ENCODE data around the gene SSUH2.

Gene SSUH2

DNA sequence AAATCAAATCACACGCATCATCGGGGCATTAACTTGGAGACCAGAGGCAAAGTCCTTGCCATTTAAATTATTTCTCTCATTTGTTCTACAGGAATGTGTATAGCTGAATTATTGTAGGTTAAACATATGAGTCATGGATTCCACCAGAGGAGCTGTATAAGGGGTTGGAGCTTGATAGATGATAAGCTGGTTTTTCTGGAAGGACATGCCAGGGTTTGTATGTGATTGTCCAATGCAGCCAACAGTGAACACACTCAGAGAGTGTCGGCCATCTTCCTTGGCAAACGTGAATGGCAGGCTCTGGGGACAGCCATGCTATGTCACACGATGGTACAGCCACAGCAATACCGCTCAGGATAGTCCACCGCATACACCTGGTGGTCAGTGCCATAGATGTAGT is 25.1 kb downstream of the SSUH2 start:
- no peaks in the 10 kb centered on the region for H3K36me3 Mint-ChIP-seq (ENCODE audit: low read depth)
- H3K4me1 Mint-ChIP-seq (ENCODE audit: low read depth), result no peaks in the 10 kb centered on the region
- H3K4me3 Mint-ChIP-seq, result no peak overlapping the region
- no peak for DNase-seq
- peaks cover 14% of the 10 kb centered on the region for H3K27me3 Mint-ChIP-seq
- peaks cover 5% of the 10 kb centered on the region for H3K9me3 Mint-ChIP-seq
- H3K27ac Mint-ChIP-seq, result no peak overlapping the region

DNA sequence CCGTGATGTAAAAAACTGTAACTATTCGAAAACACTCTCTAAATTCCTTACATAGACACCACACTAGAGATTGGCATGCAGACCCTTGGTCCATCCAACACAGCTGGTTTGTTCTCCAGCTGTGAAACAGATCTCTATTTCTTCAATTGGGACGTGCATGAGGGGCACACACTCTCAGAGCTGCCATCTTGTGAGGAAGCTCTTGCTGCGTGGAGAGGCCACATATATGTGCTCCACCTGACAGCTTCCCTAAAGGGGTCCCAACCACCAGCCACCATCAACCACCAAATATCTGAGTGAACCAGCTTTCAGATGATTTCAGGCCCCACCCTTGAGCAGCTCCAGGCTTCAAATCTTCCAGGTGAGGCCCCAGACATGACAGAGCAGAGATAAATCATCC is 25.6 kb downstream of the SSUH2 start:
- Mint-ChIP-seq H3K27me3 (peaks cover 12% of the 10 kb centered on the region), H3K4me1 (ENCODE audit: low read depth) (no peaks in the 10 kb centered on the region), H3K9me3 (peaks cover 5% of the 10 kb centered on the region), H3K4me3 (no peak overlapping the region), H3K36me3 (ENCODE audit: low read depth) (no peaks in the 10 kb centered on the region), H3K27ac (no peak overlapping the region)
- DNase-seq, result no peak

DNA sequence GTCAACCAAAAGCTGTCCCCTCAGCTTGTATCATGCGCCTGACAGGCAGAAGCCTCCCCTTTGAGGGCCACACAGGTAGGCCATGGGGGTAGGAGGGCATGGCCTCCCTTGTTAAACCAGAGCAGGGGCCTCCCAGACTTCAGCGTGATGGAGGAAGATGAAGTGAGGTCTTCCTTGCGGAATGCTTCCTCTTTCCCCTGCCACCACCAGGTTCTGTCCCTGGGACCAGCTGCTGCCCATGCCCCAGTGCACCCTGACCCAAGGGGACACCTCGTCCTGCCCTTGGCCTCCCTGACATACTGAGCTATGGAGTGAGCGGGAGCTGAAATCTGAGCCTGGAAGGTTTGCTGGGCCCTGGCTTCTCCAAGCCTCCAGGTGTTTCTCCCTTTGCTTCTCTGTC is 26.7 kb downstream of the SSUH2 start:
- no peaks in the 10 kb centered on the region for H3K4me1 Mint-ChIP-seq (ENCODE audit: low read depth)
- H3K9me3 Mint-ChIP-seq, result peaks cover 5% of the 10 kb centered on the region
- H3K27me3 Mint-ChIP-seq, result peaks cover 4% of the 10 kb centered on the region
- no peak for DNase-seq
- no peak overlapping the region for H3K27ac Mint-ChIP-seq
- no peaks in the 10 kb centered on the region for H3K36me3 Mint-ChIP-seq (ENCODE audit: low read depth)
- no peak overlapping the region for H3K4me3 Mint-ChIP-seq

DNA sequence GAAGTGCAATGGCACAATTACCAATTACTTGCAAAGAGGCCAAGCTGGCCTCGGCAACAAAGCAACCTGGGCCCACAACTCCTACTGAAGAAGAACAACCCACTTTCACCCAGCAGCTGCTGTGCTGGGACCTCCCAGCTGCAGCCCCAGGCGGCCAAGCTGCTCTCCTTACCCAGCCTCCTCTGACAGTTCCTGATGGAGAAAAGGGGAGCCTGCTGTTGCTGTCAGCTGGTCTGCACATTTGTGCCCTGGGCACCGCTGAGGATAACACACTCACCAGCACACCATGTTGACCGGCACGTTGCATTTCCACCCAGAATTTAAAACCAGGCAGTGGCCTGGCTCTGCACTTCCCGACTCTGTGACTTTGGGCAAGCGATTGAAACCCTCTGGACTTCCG is 33.6 kb downstream of the SSUH2 start:
- no peaks in the 10 kb centered on the region for H3K9me3 Mint-ChIP-seq
- peaks cover 2% of the 10 kb centered on the region for H3K27me3 Mint-ChIP-seq
- H3K27ac Mint-ChIP-seq, result no peak overlapping the region
- no peaks in the 10 kb centered on the region for H3K4me1 Mint-ChIP-seq (ENCODE audit: low read depth)
- no peak for DNase-seq
- no peaks in the 10 kb centered on the region for H3K36me3 Mint-ChIP-seq (ENCODE audit: low read depth)
- no peak overlapping the region for H3K4me3 Mint-ChIP-seq

DNA sequence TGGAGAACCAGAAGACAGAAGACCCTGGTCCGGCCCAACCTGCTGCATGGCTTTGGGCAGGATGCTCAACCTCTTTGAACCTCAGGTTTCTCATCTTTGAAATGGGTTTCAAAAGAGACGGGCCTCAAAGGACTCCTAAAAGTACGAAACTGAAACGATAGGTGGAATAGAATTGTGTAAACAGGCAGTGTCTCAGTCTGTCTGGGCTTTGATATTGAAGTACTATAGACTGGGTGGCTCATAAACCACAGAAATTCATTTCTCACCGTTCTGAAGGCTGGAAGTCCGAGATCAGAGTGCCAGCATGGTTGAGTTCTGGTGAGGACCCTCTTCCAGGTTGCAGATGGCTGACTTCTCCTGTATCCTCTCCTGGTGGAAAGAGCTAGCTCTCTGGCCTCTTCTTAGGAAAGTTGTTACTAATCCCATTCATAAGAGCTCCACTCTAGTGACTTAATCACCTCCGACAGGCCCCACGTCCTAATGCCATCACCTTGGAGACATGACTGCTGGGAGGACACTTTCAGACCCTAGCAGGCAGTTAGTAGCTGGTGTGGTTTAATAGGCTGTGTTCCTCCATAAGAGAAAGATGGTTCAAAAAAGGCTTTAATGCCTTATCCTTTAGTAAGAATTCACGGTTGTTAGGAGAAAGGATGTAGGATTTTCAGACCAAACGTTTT is 35.7 kb downstream of the SSUH2 start:
- Mint-ChIP-seq H3K4me1 (ENCODE audit: low read depth) (no peaks in the 10 kb centered on the region), H3K9me3 (no peaks in the 10 kb centered on the region), H3K4me3 (no peak overlapping the region), H3K27ac (no peak overlapping the region), H3K36me3 (ENCODE audit: low read depth) (no peaks in the 10 kb centered on the region), H3K27me3 (peaks cover 2% of the 10 kb centered on the region)
- no peak for DNase-seq

DNA sequence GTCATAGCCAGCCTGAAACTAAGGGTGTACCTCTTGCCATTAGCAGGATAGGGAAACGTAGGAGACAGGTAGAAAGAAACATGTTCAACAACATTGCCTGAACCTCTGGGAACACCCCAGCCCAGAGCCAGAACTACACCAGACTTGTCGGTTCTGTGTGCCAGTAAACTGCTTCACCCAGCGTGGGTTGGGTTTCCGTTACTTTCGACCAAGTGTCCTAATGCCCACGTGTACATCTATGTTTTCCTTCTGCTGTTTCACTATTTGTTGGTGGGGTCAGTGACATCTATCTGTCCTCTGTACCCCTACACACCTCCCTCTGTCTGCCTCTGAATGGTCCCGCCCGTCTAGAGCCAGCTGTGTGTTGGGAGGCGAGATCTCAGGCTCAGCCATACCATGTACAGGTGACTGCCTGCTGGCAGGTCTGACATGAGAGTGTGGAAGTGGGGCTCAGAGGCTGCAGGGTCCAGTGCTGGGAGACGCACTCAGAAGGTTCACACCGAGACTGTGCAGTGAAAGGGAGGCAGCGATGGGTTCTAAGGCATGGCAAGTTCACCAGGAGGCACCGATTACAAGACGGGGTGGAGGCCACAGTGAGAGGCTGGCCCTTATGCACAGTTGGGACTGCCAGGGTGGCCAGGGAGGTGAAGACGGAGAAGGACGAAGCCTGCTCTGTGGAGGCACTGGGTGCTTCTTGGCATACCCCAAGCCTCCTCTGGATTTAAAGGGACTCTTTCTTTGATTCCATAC is 36.4 kb downstream of the SSUH2 start:
- Mint-ChIP-seq H3K4me1 (ENCODE audit: low read depth) (no peaks in the 10 kb centered on the region), H3K27ac (no peak overlapping the region), H3K4me3 (no peak overlapping the region), H3K9me3 (no peaks in the 10 kb centered on the region), H3K27me3 (peaks cover 2% of the 10 kb centered on the region), H3K36me3 (ENCODE audit: low read depth) (no peaks in the 10 kb centered on the region)
- DNase-seq, result no peak

DNA sequence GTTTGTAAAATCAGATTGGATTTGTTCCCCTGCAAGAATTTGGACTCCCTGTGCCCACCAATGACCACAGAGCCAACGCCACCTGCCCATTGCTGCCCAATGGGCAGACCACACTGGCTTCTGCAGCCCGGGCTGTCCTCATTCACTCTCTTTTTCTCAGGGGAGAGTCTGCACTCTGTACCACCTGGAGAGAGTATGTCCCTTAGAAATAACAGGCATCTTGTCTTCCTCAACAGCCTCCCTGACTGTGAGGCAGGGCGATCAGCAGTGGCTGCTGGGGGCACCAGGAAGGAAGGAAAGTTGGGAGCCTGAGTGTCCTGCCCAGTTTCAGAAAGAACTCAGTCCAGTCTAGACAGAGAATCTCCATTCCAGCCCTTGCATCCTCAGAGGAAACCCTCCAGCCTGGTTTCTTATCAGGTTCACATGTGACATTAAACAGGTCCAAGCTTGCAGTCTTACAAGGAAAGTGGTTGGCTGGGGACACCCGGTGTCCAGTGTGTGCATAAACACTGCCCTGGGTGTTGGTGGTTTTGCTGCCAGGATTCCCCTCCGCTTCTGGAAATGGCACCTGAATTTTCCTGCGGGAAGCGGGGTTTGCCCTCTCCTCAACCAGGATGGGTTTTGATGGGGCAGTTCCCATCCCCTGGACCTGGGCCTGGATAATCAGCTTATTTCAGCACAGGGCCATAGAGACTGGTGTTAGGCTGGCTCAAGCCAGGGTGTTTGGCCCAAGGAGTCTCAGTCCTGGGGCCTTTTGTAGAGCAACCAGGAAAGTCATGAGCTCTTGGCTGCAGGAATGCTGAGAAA is 37.2 kb downstream of the SSUH2 start:
- Mint-ChIP-seq H3K9me3 (no peaks in the 10 kb centered on the region), H3K27me3 (peaks cover 6% of the 10 kb centered on the region), H3K27ac (no peak overlapping the region), H3K4me3 (no peak overlapping the region), H3K36me3 (ENCODE audit: low read depth) (no peaks in the 10 kb centered on the region), H3K4me1 (ENCODE audit: low read depth) (no peaks in the 10 kb centered on the region)
- DNase-seq, result no peak

DNA sequence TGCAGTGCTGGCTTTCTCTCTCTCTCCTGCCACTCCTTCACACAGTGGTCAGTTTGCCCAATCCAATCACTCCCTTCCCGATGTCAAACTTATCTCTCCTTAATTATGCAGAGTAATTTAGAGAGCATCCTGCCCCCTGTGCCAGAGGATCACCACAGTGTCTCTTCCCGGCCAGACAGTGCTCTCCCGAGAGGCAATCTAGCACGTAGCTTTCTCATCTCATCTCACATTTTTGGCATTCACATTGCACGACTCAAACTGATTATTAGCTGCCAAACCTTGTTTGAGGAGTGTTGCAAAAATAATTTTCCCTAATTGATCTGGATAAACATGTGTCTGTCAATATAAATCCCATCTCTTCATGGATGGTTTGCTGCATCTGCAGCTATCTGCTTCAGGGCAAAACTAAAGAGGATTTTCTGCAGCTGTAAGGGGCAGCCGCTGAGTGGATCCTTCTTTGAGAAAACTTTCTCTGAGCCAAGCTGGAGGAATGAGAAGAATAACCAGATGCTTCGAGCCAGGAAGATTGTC is 37.8 kb downstream of the SSUH2 start:
- Mint-ChIP-seq H3K27ac (no peak overlapping the region), H3K4me3 (no peak overlapping the region), H3K9me3 (no peaks in the 10 kb centered on the region), H3K4me1 (ENCODE audit: low read depth) (no peaks in the 10 kb centered on the region), H3K27me3 (peaks cover 6% of the 10 kb centered on the region), H3K36me3 (ENCODE audit: low read depth) (no peaks in the 10 kb centered on the region)
- DNase-seq, result no peak

DNA sequence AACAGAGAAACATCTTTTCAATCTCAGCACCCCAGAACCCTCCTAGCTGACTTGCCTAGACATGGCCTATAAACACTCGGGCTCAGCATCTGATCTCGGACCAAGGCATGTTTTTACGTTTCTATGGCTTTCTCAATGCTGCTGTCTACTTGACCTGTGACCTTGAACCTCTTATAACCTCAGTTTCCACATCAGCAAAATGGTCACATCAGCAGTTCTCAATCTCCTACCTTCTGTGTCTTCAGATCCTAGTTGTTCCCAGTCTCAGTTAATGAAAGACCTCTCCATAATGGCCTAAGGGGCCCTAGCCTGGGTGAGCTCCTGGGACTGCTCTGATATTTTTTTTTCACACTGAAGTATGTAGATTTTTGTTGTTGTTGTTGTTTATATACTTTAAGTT is 39.6 kb downstream of the SSUH2 start:
- Mint-ChIP-seq H3K4me1 (ENCODE audit: low read depth) (no peaks in the 10 kb centered on the region), H3K4me3 (no peak overlapping the region), H3K9me3 (no peaks in the 10 kb centered on the region), H3K36me3 (ENCODE audit: low read depth) (no peaks in the 10 kb centered on the region), H3K27me3 (peaks cover 6% of the 10 kb centered on the region), H3K27ac (no peak overlapping the region)
- no peak for DNase-seq

DNA sequence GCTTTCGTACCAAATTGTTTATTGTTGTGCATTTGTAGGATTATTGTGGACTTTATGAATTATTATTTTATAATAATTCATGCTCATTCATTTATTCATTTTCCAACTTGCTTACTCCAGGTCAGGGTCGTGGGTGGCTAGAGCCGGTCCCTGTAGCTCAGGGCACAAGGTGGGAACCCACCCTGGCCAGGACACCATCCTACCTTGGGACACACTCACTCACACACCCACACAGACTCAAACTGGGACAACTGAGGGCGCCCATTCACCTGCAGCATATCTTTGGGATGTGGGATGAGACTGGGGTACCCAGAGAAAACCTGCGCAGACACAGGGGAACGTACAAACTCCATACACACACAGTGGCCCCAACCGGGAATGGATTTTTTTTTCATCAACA is 40.6 kb downstream of the SSUH2 start:
- Mint-ChIP-seq H3K9me3 (no peaks in the 10 kb centered on the region), H3K4me3 (no peak overlapping the region), H3K4me1 (ENCODE audit: low read depth) (no peaks in the 10 kb centered on the region), H3K27ac (no peak overlapping the region), H3K27me3 (peaks cover 6% of the 10 kb centered on the region), H3K36me3 (ENCODE audit: low read depth) (no peaks in the 10 kb centered on the region)
- no peak for DNase-seq

DNA sequence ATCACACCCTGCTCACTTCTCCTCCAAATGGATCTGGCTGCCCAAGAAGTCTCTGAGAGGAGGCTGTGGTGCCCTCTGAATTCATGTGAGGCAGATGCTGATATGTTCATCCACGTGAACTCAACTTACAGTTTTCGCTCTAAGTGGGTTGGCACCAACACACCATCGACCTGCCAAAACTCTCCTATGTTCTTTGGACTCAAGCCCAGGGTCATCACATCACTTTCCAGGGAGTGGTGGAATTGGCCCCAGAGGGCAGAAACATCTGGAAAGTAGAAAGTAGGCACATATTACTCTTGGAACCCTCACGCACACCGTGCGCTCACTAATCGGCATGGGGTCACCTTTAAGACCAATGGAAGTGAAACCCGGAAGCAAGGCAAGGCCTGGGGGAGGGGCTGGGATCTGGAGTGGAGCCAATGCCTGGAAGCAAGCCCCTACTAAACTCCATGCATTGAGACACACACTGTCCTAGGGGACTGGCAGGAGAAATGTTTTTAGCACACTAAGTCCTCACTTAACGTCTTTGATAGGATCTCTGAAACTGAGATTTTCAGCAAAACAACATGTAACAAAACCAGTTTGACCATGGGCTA is 41.4 kb downstream of the SSUH2 start:
- Mint-ChIP-seq H3K27me3 (peaks cover 4% of the 10 kb centered on the region), H3K4me3 (no peak overlapping the region), H3K36me3 (ENCODE audit: low read depth) (no peaks in the 10 kb centered on the region), H3K9me3 (no peaks in the 10 kb centered on the region), H3K27ac (no peak overlapping the region), H3K4me1 (ENCODE audit: low read depth) (no peaks in the 10 kb centered on the region)
- DNase-seq, result no peak

DNA sequence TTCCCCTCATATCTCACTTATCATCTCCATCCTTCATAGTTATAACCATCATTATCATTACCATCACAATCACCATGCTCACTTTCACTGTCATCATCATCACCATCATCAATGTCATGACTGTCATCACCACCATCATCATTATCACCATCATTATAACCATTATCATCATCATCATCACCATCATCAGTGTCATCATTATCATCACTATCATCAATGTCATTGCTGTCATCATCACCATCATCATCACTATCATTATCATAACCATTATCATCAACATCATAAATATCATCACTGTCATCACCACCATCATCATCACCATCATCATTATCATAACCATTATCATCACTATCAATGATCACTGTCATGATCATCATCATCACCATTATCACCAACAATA is 44.1 kb downstream of the SSUH2 start:
- Mint-ChIP-seq H3K27ac (no peak overlapping the region), H3K27me3 (peaks cover 4% of the 10 kb centered on the region), H3K4me1 (ENCODE audit: low read depth) (no peaks in the 10 kb centered on the region), H3K4me3 (no peak overlapping the region), H3K9me3 (no peaks in the 10 kb centered on the region), H3K36me3 (ENCODE audit: low read depth) (no peaks in the 10 kb centered on the region)
- no peak for DNase-seq

DNA sequence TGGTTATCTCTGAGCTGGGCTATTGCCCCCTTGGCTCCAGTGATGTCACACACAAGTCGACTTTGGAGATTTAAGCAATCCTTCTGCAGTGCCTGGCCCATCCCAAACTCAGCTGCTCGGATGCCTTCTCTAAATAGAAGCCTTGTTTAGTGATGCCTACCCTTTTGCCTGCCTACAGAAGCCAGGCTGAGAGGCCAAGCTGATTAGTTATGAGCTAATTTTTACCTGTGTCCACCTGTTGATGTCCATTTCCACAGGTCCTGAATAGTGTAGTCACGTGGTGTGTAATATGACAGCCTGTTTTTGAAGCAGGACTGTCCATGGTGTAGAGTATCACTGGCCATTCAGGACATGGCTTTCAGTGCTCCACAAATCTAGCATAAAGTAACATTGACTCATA is 45.5 kb downstream of the SSUH2 start:
- no peak overlapping the region for H3K27ac Mint-ChIP-seq
- H3K27me3 Mint-ChIP-seq, result peaks cover 4% of the 10 kb centered on the region
- DNase-seq, result no peak
- no peaks in the 10 kb centered on the region for H3K36me3 Mint-ChIP-seq (ENCODE audit: low read depth)
- no peak overlapping the region for H3K4me3 Mint-ChIP-seq
- no peaks in the 10 kb centered on the region for H3K9me3 Mint-ChIP-seq
- no peaks in the 10 kb centered on the region for H3K4me1 Mint-ChIP-seq (ENCODE audit: low read depth)

DNA sequence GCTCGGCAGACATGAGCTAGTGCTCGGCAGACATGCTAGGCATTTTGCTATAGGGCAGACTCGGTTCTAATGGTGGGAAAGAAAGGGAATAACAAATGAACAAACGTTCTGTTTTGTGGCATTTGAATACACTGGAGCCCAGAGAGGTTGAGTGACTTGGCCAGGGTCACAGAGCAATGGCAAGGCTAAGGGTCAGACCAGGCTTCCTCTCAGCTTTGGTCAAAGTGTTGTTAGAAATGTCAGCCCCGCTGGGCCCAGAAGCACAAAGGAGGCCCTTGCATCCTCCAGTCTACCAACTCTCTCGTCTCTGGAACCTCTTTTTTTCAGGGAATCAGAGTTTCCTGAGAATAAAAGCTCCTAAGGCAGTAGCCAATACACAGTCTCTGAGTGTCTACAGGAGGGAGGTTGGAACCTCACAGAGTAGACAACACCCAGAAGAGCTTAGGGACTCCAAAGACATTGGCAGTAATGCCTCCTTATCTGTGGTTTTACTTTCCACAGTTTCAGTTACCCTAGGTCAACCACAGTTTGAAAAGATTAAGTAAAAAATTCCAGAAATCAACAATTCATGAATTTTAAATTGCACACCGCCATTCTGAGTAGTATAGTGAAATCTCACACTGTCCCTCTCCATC is 47.3 kb downstream of the SSUH2 start:
- Mint-ChIP-seq H3K9me3 (no peaks in the 10 kb centered on the region), H3K27ac (no peak overlapping the region), H3K27me3 (no peaks in the 10 kb centered on the region), H3K4me3 (no peak overlapping the region), H3K36me3 (ENCODE audit: low read depth) (no peaks in the 10 kb centered on the region), H3K4me1 (ENCODE audit: low read depth) (no peaks in the 10 kb centered on the region)
- DNase-seq, result no peak

Data from activated T-cell treated with anti-CD3 and anti-CD28 coated beads, Interleukin-2, amount 50 U/mL, for 24 hours (primary cell).